IPS-18c (cell line): ENCODE measurements around the gene JOSD2.

Experiments
- H3K4me3 ChIP-seq: 2 replicates; pipeline ENCODE4 v1.7.0; 2013; ENCODE audit warnings: low read depth, mild to moderate bottlenecking, low read length, moderate library complexity; ENCODE audit not compliant: insufficient read depth
- H3K9me3 ChIP-seq: one replicate; pipeline ENCODE4 v1.6.1; 2013; ENCODE audit warnings: mild to moderate bottlenecking, low read length, moderate library complexity; ENCODE audit not compliant: control insufficient read depth, insufficient read depth

Gene JOSD2

DNA sequence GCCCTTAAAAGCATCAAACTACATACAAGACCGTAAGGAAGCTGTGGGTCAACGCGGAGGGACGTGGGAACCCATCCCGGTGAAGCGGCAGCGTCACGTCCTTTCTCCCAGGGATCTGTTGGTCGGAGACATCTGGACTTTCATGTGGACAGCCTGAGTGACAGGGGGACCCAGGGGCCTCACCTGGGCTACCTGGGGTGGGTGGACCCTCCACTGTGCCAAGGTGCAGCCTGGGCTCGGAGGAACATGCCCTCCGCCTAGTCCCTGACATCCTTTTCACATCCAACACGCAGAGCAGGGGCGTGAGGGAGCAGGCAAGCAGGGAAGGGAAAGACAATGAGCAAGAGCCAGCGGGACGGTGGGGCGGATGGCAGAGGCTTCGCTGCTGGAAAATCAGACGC lies 20.6 kb downstream of the JOSD2 start:
- H3K4me3 ChIP-seq = no peak overlapping the region; the same call in 1 of the 2 replicates
- peaks cover 22% of the 10 kb centered on the region for H3K9me3 ChIP-seq

DNA sequence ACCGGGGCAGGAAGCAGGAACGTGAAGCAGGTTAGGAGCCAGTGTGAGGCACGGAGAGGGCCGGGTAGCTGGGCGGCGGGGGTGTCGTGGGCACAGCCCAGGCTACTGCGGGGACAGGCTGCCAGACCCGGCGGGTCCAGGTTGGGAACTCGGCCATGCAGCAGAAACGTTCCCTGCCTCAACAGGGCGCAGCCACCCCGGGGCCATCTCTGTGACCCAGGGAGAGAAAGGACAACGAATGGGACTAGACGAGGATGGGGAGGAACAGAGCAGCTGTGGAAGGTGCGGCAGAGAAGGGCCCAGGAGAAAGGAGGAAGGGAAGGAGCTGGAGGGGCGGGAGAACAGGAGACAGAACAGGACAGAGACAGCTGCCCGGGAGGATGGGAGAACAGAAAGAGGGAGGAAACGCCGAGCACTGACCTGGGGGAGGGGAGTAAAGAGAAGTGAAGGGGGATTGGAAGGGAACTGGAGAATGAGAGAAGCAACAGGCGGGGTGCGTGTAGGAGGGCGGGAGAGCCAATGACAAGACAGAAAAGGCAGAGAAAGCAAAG lies 21.5 kb downstream of the JOSD2 start:
- Histone ChIP-seq H3K4me3 (peak overlapping the region; percentile 11), H3K9me3 (peaks cover 25% of the 10 kb centered on the region)

DNA sequence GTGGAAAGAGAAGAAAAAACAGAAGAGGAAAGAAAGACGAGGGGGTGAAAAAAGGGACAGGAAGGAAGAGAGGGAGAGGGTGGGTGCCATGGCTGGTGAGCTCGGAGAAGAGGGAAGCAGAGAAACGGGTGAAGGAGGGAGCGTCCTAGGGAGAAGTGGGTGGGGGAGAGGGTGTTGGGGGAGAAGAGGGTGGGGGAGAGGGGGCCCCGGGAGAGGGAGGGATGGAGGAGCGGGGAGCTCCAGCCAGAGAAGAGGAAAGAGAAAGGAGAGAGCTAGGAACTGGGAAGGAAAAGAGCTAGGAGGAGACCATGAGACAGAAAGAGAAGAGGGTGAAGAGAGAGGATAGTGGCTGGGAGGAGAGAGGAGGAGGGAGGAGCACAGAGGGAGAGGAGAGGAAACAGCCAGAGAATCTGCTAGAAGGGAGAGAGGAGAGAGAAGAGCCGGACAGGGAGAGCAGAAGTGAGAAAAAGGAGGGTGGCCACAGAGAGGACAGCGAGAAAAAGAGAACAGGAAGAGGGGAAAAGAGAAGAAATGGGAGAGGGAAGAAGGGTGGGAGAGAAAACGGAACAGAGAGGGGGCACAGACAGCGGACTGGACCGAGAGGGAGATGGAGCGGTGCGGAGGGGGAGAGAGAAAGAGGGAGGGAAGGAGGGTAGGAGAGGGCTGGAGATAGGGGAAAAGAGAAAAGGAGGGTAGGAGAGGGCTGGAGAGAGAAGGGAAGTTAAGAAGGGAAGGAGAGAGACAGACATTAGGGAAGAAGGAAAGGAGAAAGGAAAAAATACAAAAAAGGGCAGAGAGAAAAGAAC lies 22.4 kb downstream of the JOSD2 start:
- no peak overlapping the region; the same call in 1 of the 2 replicates for H3K4me3 ChIP-seq
- peaks cover 25% of the 10 kb centered on the region for H3K9me3 ChIP-seq

DNA sequence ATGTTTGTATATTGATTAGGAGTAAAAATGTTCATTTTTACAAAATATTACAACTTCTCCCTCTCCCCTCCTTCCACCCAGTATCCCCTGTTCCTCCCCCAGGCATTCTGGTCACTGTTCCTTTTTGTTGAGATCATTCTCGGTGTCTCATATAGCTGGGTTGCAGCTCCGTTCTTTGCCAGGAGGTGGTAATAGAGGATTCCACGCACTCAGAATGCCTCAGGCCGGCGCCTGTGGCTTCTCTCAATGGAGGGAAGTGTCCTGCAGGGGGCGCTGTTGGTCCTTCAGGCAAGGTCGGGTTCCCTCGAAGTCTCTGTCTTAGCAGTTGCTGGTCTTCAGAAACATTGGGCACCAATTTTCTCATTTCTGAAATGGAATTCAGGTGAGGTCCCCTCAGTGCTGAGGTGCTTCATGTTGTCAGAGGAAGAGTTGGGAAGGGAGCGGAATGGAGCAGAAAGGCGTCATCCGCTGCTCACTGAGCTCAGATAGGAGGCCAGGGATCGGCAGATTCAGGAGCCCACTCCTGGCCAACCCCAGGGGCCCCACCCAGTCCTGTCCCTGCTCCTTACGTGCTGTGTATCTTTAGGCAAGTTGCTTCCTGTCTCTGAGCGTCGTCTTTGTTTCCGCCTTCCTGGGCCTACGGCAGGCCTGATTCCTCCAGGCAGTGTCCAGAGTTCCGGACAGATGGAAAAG lies 24.0 kb downstream of the JOSD2 start:
- Histone ChIP-seq H3K9me3 (peaks cover 25% of the 10 kb centered on the region), H3K4me3 (no peak overlapping the region)

DNA sequence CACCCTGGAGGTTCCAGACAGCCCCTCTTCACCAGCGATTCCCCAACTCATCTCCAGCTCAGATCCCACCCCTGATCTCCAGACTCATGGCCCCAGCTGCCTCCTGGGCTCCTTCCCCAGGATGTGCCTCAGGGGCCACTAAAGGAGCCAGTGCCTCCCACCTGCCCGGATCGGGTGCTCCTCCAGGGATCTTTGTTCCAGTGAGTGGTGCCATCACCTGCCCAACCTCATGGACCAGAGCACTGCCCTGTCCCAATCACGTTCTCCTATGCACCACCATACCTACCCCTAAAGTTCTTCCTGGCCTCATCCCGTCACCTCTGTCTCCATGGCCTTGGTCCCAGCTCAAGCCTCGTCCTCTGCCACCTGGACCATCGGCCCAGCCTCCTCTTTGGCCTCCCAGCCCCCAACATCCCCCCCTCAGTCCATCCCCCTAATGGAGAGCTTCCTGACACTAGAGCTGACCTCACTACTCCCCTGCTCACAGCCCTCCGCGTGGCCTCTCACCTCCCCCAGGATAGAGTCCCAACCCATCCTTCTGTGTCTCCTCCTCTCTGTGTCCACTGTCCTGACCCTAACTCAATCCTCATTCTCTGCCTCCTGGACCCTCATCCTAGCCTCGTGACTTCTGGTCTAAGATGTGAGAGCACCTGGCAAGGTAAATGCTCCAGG lies 25.6 kb downstream of the JOSD2 start:
- H3K9me3 ChIP-seq = peaks cover 25% of the 10 kb centered on the region
- no peak overlapping the region for H3K4me3 ChIP-seq

DNA sequence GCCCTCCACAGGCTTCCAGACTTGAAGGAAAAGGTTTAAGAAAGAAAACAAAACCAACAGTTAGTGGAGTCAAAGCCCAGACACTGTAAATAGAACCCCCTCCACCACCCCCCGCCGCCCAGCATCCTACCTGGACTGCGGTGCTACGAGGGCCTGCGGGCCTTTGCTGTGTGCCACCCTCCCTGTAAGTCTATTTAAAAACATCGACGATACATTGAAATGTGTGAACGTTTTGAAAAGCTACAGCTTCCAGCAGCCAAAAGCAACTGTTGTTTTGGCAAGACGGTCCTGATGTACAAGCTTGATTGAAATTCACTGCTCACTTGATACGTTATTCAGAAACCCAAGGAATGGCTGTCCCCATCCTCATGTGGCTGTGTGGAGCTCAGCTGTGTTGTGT lies 28.1 kb downstream of the JOSD2 start:
- H3K9me3 ChIP-seq = peaks cover 20% of the 10 kb centered on the region

DNA sequence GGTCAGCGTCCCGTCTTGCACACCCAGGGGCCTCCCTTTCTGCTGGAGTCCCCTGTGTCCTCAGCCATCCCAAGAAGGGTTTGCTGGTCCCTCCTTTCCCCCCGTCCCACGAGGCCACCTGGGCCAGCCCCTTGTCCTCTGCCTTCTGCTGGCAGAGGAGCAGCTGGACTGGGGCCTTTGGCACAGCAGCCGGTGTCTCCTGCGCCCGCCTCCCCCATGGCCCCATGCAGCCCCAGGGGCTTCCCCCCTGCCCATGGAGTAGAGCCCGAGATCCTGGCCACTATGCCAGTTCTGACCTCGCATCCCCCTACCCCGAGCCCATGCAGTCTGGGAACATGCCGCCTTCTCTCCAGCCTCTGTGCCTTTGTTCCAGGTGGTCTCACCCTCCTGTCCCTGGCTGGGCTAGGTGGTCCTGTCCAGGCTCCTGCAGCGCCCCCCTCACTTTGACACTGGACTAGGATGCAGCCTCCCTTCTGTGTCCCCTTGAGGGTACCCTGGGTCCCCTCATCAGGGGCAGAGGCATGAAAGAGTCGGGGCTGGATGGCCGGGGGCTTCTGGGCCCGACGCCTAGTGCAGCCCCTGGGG lies 28.6 kb downstream of the JOSD2 start:
- no peak overlapping the region for H3K4me3 ChIP-seq
- H3K9me3 ChIP-seq = peaks cover 20% of the 10 kb centered on the region

More for the DNA sequence above, 28.1 kb downstream of the JOSD2 start:
- H3K4me3 ChIP-seq = no peak overlapping the region

DNA sequence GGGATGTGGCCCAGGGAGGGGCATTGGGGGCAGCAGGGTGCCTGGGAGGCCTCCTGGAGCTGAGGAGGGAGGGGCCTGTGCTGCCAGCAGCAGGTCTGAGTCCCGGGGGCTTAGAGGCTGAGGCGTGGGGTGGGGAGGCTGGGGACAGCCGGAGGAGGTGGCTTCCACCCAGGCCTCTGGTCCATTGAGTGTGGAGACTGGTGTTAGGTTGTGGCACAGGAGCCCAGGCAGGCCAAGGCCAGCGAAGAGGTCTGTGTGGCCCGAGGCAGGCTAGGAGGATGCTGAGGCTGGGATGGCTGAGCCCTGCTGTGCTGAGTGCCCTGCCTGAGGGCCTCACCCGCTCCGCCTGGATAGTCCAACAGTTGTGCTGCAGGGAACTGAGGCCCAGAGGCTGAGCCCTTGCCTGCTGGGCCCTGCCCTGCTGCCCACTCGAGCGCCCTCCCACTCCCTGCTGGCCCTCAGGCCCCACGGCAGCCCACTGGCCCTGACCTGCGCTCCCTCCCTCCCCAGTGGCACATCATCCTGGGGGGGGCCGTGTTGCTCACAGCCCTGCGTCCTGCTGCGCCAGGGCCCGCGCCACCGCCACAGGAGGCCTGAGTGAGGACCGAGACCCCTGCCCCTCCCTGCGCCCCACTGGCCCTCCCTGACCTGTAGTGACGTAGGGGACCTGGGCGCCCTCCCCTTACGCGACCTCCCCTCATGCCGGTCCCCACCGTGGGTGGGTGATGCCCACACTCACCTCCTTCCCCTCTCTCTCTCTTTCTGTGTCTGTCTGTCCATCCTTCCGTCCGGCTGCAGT lies 29.4 kb downstream of the JOSD2 start:
- H3K4me3 ChIP-seq = no peak overlapping the region
- H3K9me3 ChIP-seq = peaks cover 15% of the 10 kb centered on the region

DNA sequence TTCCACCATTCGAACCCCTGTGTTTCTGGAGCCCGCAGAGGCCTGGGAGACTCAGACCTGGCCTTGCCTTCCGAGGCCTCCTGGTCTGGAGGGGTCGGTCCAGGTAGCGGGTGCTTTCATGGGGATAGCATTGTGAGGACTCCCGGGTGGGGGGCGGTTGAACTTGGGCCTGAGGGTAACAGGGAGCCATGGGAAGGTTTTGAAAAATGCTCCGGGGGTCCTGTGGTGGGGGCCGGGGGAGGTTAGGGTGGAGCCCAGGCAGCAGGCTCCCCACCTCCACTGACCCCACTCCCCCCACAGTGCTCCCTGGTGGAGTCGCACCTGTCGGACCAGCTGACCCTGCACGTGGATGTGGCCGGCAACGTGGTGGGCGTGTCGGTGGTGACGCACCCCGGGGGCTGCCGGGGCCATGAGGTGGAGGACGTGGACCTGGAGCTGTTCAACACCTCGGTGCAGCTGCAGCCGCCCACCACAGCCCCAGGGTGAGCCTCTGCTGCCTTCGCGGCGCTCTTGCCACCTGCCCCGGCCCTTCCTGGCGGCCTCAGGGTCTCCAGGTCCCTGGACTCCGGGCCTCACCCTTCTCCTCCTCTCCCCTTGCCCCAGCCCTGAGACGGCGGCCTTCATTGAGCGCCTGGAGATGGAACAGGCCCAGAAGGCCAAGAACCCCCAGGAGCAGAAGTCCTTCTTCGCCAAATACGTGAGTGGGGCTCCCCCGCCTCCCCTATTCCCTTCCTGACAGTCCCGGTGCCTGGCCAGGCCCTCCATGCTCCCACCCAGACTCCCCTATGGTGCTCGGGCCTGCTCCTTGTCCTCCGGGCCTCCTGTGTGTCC lies 30.5 kb downstream of the JOSD2 start:
- peaks cover 4% of the 10 kb centered on the region for H3K9me3 ChIP-seq
- H3K4me3 ChIP-seq = no peak overlapping the region

DNA sequence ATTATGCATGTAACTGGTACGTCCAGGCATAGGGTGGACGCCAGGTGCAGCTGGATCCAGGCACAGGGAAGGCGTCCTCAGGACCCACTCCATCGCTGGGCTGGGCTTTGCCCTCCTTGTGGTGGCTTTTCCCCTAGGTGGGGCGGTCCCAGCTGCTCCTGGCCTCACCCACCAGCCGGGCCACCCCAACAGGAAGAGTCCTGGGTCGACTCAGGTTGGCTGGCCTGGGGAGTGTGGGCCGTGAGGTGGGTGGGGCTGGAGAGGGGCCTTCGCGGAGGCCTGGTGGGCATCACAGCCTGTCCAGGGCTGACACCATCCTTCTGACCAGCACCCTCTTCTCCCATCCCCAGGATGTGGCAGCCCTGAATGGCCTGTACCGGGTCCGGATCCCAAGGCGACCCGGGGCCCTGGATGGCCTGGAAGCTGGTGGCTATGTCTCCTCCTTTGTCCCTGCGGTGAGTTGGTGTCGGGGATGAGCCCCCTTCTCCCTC lies 31.2 kb downstream of the JOSD2 start:
- H3K4me3 ChIP-seq = no peak overlapping the region
- no peaks in the 10 kb centered on the region for H3K9me3 ChIP-seq

DNA sequence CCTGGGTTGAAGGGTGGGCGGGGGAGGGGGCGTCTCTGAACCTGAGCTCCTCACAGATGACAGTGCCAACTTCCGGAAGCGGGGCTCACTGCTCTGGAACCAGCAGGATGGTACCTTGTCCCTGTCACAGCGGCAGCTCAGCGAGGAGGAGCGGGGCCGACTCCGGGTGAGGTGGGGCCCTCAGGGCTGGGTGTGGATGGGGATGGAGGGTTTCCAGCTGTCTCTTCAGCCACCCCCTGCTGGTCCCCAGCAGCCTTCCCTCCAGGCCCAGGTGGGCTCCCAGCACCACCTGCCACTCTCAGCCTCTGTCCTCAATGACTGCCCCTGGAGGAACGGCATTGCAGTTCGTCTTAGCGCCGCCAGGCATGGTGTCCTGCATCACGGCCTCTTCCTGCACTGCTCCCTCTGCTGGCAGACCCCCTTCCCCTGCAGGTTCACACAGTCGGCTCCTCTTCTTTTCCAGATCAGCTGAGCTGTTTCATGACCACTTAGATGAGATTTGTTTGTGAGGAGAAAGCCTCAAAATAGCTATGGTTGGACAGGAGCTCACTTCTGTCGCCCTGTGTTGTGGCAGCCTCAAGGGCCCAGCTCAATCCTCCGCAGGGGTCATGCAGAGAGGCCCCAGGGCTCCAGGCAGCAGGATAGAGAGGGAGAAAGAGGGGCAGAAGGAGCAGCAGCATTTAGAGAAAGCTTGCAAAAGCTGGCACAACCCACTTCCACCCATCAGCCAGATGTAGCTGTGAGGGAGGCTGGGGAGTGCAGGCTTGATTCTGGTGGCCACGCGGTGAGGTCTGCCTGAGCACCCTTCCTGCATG lies 31.9 kb downstream of the JOSD2 start:
- no peak overlapping the region for H3K4me3 ChIP-seq
- no peaks in the 10 kb centered on the region for H3K9me3 ChIP-seq

DNA sequence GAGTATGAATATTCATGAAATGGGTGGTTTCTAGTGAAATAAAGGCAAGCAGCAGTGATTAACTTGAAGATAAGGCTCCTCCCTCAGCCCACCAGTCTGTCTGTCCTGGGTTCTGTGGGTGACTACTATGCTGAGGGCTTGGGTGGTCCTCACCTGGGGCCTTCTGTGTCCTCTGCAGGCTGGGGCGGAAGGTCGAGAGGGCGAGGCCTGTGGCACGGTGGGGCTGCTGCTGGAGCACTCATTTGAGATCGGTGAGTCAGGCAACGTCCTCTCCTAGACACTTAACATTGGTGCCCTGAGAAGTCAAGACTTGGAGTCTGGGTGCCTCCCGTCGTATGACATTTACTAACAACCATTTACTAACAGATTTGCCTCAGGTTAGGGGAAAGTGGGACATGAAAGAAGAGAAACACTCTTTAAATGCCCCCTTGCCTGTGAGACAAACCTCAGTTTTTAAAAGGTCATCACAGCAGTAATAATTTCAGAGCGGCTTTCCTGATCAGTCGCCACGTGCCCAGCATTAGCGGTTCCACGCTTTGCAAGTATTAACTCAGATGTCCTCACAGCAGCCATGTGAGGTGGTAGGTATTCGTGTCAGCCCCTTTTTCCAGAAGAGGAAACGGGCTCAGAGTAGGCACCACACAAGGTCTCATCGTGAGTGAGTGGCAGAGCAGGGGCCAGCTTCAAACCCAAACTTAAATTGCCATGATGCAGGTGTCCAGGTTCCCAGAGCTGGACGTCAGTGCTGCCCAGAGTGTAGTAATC lies 33.1 kb downstream of the JOSD2 start:
- Histone ChIP-seq H3K4me3 (peak overlapping the region; percentile 20; the same call in 1 of the 2 replicates), H3K9me3 (no peaks in the 10 kb centered on the region)

DNA sequence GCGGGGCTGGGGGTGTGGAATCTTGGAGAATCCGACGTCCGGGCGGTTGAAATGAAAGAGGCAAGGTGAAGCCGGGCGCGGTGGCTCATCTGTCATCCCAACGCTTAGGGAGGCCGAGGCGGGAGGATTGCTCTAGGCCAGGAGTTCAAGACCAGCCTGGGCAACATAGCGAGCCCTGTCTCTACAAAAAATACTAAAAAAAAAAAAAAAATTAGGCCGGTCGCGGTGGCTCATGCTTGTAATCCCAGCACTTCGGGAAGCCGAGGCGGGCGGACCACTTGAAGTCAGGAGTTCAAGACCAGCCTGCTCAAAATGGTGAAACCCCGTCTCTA lies 34.1 kb downstream of the JOSD2 start:
- H3K4me3 ChIP-seq = peak overlapping the region; percentile 85
- H3K9me3 ChIP-seq = no peaks in the 10 kb centered on the region

DNA sequence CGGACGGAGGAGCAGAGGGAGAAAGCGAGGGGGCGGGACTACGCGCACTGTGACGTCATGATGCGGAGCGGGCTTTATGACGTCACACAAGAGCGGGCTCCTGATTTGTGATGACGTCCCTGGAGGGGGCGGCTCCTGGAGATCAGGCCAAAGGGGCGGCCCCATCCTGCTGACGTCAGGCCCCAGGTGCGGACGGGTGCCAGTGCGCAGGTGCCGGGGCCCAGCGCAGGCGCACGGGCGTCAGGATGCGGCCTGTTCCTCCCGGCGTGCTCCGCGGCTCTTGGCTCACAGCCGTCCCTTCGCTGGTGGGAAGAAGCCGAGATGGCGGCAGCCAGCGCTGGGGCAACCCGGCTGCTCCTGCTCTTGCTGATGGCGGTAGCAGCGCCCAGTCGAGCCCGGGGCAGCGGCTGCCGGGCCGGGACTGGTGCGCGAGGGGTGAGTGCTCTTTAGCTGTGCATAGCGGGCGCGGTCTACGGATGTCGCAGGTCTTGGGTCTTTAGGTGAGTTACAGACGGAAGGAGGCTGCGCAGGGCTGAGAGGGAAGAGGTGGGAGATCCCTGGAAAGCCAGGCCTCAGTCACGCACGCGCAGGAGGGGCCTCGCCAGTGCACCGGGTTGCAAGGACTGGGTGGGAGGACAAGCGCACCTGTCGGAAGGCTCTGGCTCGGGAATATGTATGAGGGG lies 34.6 kb downstream of the JOSD2 start, which contains the start of the genes EMC10 and GARIN5A:
EMC10 (plus strand) TSS at position 284 of the 683 bp plus-strand sequence; CDS start at position 322, 38 bp downstream.
GARIN5A (minus strand) TSS at position 625 of the 683 bp plus-strand sequence; CDS start at position 165, 460 bp downstream.
- peak within 1 kb of the TSS; percentile 85 for H3K4me3 ChIP-seq

More for the DNA sequence above, 34.6 kb downstream of the JOSD2 start, which contains the start of the genes EMC10 and GARIN5A:
- H3K9me3 ChIP-seq = no peaks in the 10 kb centered on the region
